Stimulated activated CD8-positive, alpha-beta memory T cell treated with anti-CD3 and anti-CD28 coated beads, Interleukin-12 subunit alpha, Interleukin-12 subunit beta, amount 100 ng/mL, for 24 hours (primary cell): Measurements from ENCODE around the gene CTNNBL1.

Experiments
- DNase-seq: peaks from one replicate; pipeline ENCODE4 v3.0.0-alpha.2; 2020; ENCODE audit errors: extremely low read depth

Gene CTNNBL1

DNA sequence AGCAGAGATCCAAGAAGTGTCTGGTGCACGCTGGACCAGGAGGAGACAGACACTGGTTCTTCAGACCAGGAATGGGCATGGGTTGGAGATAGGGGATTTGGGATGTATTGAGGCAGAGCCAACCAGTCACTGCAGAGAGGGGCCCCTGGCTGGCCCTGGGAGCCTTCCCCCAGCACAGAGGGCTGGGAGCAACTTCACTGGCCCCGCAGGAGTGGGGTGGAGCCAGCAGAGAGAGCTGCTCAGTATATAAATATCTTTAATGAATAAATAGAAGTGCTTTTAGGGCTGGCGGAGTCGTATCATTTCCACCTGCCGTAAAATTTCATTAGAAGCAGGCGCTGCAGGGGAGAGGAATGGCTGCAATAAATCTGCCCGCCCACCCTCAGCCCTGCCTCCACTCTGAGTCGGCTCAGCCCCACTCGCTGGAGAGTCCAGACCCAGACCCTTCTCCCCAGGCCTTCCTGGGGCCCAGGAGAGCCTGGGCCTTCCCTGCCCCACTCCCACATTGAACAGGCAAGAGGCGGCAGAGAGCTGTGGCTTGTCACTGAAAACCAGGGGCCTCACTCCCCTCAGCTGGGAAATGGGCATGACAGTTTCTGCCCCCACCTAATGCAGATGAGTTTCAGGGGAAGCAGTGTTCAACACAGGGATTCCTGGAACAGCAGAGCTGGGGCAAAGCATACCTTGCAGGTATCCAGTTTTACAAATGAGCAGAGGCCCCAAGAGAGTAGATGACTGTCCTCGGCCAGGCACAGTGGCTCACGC is 185.2 kb downstream of the CTNNBL1 start:
- no peak for DNase-seq

DNA sequence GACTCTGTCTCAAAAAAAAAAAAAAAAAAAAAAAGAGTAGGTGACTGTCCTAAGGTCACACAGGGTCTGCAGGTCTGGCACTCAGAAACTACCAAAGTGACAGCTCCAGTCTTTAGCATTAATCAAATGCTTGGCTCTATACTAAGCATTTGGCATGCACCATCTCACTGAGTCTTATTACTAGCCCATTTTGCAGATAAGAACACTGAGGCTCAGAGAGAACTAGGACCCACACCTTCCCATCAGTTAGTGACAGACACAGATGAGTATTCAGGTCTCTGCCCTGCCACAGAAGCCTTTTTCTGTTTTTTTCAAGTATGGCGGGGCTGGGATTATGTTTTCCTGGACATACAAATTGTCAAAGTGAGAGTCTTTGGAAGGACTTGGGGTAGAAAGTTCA is 186.0 kb downstream of the CTNNBL1 start:
- no peak for DNase-seq

DNA sequence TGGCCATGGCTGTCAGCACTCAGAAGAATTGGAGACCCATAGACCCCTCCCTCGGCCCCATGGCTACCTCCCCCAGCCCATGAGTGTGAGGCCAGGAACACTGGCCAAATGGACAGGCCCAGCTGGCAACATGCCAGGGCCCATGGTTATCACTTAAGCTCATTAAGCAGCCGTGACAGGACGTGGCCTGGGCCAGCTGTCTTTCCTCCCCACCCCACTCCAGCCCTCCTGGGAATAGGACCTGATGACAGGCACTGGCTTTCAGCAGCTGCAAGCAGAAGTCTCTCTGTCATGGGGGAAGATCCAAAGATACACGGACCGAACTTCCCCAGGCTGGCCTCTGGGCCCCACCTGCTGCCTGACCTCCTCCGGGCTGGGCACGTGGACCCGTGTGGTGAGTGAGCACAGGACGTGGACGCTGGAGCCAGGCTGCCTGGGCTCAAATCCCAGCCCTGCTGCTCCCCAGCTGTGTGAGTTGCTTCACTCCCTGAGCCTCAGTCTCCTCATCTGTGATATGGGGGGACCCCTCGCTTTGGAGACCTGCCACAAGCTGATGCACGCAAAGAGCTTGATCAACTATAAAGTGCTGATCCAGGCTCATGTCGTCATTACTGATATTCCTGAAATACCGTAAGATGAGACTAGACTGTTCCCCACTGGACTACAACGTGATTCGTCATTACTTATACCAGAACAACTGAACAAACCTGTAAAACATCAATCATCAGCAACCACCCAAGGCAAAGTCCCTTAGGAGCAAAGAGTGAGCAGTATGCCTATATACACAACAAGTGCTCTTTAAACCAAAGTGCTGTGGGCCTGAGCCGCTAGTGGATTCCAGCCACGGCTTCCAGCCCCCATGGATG is 187.1 kb downstream of the CTNNBL1 start:
- no peak for DNase-seq

DNA sequence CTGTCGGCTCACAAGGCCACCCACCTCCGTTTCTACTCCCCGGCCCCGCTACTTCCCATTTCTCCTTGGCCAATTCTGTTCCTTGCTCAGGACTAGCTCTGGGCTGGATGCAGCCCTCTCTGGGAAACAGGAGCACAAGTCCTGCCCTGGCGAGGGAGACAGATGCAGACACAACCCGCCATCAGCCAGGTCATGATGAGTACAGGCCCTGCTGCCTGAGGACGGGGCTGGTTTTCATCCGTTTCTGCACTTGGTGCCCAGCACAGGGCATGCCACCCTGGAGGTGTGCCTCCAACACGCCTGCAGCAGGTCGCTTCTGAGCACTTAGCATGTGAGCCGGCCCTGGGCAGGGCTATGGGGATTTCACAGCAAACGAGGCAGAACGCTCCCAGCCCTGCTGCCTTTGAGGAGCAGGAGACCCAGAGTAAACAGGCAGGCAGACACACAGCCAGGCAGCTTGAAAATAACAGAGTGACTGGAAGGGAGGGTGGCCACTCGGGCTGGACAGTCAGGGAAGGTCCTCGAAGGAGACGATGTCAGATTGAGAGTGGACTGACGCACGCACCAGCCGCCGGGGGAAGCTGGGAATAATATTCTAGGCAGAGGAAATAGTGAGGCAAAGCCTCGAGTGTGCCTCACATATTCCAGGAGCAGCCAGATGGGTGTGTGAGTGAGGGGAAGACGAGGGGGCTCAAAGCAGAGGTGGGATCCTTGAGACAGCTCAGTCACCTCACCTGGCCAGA is 187.9 kb downstream of the CTNNBL1 start:
- no peak for DNase-seq

DNA sequence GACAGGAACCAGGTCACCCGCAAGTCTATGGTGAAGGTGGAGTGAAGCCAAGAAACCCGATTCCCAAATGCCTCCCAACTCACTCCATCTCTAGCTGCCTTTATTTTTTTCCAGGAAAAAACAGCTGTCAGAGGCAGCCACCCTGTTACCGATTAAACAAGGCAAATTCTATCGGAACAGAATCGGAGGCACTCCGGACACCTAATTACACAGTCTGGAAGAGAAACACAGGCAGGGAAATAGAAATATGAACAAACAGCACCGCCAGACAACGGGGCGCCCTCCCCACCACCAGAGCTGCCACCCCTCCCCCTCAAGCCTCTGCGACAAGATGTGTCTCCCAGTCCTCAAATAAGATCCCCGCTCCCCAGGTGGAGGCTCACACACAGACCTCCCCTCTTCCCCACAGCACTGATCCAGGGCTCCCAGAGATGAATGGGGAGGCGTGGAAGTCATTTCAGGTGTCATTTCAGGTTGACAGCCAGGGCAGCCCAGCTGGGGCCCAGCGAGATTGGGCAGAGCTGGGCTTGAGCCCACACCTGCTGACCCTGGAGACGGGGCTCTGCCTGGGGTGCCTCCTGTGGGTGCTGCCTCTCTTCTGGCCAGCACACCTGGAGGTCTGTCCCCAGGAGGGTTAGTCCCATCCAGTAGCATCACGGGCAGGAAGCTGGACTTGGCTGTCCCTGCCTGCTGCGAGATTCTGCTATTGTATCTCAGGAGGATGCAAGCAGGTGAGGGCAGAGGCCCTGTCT is 189.3 kb downstream of the CTNNBL1 start:
- DNase-seq = no peak

DNA sequence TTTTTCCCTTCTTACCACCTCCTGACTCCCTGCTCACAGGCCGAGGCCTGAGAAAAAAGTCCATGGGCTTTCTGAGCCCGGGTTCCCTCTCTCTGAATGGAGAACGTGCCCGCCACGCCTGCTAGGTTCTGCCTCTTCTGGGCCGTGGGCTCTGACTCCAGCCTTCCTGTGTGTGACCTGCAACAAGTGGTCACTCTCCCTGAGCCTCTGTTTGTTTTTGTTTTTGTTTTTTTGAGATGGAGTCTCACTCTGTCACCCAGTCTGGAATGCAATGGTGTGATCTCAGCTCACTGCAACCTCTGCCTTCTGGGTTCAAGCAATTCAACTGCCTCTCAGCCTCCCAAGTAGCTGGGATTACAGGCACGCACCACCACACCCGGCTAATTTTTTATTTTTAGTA is 191.2 kb downstream of the CTNNBL1 start:
- DNase-seq = no peak

DNA sequence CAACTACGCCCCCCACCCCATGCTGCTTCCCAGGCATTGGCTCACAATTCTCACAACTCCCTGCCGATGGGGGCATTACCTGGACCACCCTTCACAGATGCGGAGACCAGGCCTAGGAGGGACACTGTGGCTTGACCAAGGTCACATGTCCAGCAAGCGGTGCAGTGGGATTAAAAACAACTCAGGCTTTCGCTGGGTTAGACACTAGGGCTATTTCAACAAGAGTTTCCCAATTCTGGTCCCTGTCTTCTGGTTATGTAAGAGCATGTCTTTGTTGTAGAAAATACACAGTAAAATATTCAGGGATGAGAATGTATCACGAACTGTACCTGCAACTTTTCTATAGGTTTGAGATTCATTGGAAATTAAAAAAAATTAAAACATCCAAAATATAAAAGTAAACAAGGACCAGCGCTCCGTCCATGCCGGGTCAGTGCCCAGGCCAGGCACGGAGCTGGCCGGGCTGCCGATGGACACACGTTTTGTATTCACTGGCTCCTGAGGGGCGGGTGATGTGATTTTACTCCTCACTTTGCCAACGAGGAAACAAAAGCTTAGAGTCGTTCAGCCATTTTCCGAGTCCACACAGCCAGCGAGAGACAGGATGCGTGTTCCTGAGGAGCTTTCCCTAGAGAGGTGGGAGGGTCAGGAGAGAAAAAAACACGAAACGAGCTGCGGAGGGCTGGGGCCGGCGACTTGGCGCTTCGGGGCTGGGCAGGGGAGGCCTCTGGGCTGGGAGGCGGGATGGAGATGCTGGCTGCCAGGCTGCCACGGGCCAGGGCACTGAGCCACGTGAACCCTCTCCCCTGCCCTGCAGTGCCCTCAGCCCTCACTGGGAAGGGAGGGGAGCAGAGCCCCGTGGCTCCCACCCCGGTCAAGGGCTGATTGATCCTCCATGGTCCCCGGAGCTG is 192.0 kb downstream of the CTNNBL1 start:
- no peak for DNase-seq

DNA sequence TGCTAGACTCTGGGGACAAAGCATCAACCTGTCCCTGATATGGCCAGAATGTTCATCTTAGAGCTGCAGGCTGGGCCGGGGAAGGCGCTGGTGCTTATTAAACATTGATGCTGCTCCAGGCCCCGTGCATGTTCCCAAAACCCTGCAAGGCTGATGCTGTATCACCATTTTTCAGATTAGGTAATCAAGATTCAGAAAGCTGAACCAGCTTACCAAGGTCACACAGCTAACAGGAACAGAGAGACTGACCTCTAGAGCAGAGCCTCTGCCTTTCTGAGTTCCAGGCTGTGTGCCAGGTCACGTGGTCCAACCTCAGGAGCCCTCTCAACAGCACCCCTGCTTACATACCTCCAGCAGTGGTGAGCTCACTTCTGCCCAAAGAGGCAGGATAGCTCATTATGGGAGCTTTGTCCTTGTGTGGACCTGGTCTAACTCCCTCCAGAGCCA is 193.0 kb downstream of the CTNNBL1 start:
- no peak for DNase-seq

DNA sequence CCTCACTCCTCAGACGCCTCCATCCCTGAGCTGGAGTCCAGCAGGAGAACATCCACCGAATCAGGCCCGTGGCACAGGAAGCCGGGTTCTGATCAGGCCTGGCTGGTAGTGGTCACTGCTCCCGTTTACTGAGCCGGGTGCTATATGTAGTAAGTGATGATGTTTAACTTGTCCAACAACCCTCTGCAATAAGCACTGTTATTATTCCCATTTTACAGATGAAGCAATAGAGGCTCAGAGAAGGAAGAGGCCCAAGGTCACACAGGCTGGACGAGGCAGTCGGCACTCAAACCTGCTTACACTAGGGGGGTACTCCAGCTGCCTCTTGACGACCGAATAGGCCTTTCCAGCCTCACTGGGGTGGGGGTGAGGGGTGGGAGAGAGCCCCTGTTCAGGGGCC is 194.8 kb downstream of the CTNNBL1 start:
- DNase-seq = no peak

DNA sequence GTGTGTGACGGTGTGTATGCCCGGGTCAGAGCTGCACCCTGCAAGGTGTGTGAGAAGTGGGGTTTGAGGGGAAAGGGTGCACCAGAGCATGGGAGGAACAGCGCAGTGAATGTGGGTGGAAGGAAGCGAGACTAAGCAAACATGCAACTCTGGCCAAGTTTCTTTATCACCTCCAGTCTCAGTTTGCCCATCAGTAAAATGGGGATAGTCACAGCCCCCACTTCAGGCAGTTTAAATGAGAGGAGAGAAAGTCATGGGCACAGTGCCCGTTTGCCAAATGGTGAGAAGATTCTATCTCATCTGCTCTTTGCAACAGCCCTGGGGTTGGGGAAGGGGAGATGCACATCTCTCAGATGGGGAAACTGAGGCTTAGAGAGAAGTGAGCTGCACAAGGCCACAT is 196.3 kb downstream of the CTNNBL1 start:
- DNase-seq = no peak

DNA sequence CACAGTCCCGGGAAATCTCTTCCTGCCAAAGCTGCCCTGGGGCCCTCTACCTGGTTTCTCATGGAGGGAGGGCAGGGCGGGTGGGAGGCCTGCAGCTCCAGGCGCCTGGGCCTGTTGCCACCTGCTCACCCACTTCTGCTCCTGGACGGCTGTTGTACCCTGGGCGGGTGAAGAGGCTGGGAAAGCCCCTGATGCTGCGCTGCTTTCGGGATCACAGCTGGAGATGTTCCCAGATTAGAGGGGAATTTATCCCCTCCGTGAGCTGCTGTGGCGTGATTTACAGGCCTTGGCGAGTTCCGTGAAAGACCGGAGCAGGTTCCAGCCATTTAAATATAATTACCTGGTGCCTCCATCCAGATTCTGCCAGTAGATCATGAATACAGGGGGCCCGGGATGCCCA is 196.8 kb downstream of the CTNNBL1 start:
- no peak for DNase-seq

DNA sequence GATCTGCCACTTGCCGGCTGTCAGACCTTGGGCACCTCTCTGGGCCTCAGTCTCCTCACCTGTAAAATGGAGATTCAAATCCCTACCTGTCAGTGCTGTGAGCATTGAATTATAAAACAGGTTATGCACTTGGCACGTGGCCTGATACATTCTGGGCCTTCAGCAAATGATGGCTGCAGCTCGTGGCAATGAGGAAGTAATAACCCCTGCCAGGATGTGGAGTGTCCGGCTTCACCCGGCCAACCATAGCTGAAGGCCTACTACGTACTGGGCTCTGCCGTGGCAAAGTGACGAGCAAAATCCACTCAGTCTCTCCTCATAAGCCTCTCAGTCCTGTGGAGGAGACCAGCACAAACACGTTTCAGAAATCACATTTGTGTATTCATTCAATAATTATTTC is 198.2 kb downstream of the CTNNBL1 start:
- no peak for DNase-seq

DNA sequence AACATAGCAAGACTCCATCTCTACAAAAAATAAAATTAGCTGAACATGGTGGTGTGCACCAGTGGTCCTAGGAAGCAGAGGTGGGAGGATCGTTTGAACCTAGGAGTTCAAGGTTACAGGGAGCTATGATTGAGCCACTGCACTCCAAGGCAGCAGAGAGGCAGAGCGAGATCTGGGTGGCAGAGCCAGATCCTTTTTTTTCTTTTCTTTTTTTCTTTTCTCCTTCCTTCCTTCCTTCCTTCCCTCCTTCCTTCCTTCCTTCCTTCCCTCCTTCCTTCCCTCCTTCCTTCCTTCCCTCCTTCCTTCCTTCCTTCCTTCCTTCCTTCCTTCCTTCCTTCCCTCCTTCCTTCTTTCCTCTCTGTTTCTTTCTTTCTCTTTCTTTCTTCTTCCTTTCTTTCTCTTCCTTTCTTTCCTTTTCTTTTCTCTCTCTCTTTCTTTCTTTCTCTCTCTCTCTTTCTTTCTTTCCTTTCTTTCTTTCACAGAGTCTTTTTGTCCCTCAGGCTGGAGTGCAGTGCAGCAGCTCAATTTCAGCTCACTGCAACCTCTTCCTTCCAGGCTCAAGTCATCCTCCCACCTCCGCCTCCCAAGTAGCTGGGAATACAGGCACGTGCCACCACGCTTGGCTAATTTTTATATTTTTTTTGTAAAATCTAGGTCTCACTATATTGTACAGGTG is 199.9 kb downstream of the CTNNBL1 start:
- no peak for DNase-seq

DNA sequence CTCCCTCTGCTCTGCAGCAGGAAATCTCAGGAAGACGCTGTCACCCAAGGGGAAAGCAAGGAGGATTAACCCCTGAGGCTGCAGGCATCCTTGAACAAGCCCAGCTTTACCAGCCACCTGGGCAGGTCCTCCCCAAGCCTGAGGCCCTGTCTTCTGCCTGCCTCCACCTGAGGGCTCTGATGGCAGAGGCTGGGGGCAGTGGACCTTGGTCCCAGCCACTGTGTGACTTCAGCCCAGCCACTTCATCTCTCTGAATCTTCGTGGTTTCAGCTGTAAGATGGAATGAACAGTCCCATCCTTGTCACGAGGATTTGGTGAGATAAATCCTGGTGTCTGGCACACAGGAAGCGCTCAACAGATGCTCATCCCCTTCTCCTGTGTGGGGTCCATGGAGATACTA is 200.6 kb downstream of the CTNNBL1 start:
- no peak for DNase-seq

DNA sequence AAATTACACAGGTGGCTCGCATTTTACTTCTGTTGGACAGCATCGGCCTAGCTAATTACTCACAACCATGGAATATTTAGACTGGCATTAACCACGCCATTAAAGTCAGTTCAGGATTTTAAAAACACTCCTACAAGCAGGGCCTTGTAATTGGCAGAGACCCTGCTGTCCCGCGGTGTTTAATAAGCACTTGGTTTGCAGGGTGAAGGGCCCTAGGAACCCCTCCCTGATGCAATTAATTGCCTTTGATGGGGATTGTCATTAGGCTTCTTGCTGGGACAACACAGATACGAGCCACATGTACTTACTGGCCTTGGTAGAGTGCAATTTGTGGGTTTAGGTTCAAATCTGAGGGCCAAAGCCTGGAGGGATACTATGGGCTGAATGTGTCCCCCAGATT is 201.3 kb downstream of the CTNNBL1 start:
- DNase-seq = no peak

DNA sequence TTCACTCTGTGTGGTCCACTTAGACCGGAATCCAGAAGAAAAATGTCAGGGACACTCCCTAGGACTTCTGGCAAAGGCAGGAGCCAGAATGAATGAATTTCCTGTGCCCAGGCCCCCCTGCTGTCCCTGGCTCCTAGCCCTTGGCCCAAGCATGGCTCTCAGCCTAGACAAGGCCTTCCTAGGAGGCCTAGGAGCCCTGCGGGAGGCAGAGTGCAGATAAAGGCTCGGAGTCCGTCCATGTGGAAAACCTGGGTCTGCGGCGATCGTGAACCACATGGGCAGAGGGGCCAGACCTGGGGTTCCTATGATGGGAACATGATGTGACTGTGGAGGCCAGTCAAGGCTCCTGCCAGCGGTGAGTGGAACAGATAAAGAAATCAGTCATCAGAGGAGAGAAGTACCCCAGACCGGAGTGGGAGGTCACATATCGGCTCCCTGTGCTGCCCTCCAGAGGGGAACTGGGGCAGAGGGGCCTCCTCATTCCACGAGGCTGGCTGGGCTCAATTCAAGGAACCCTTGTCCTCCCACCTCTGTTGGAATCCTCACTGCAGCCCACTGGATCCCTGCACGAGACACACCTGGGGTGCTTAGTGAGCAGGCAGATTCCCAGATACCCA is 203.2 kb downstream of the CTNNBL1 start:
- no peak for DNase-seq

DNA sequence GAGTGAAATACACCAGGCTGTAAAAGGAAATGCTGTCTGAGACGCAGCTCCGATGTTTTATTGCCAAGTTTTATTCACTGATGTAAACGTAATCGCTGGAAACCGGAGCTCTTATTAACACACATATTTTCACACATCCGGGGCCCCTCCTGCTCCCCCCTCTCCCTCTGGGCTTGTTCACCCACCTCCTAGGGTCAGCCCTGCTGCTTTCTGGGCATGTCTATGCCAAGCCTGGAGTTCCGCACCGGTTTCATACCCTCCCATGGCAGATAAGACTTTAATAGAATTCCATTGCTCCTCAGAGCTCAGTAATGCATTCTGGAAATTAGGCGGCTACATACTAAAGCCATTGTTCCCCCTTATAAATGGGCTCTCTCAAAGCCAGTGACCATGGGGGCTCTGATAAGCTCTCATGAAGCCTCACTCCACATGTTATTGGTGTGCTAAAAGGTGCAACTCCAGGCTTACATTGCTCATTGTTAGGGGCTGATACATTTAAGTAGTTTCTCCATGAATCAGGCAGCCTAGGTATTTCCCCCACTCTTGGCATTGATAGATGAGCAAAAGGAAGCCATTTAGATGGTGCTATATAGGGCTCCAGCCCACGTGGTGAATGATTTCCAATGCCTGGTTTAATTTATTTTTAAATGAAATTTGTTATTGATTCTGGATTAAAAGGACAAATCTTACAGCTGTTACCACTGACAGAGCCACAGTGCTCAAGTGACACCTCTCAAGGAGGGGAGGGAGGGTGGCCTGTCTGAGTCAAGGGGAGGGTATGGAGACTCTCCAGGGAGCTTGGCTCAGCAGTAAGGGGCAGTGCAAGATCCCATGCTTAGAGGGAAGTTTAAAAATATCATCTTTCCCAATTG is 204.6 kb downstream of the CTNNBL1 start:
- no peak for DNase-seq
